NCI-H1092 treated with DMSO at 0.1 percent for 48 hours (cell line): ENCODE measurements around the gene CTNNA2.

ENCODE experiments used
- DNase-seq: peaks from one replicate; lab custom pipeline; 2025; lab: John Stamatoyannopoulos, UW

Gene CTNNA2

GRCh38 chr2:79984476-79984875 lies 471.6 kb downstream of the CTNNA2 start:
- DNase-seq = no peak

GRCh38 chr2:79985145-79985544 lies 472.3 kb downstream of the CTNNA2 start:
- DNase-seq = no peak

GRCh38 chr2:79985571-79985970 lies 472.7 kb downstream of the CTNNA2 start:
- DNase-seq = no peak

DNA sequence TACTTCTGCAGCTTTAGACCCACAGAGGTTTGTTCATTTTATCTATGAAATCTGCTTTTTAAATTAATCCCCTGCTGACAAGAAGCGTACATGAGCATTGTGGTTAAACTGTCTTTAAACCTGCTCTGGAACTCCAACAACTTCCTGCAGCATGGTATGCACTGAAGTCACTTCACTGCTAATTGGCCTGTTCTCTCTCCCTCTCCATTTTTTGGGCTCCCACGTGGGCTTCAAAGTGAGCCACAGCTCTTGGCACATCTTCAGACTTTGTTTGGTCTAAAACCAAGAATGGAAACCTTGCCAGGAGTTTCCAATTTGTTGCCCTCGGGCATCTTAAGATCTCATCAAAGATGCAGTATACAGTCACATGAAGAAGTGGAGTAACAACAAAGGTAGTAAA lies 480.3 kb downstream of the CTNNA2 start:
- no peak for DNase-seq

GRCh38 chr2:79994161-79994560 lies 481.3 kb downstream of the CTNNA2 start:
- no peak for DNase-seq

- DNase-seq = no peak
Observed at GRCh38 chr2:79994965-79995364, 482.1 kb downstream of the CTNNA2 start.

DNA sequence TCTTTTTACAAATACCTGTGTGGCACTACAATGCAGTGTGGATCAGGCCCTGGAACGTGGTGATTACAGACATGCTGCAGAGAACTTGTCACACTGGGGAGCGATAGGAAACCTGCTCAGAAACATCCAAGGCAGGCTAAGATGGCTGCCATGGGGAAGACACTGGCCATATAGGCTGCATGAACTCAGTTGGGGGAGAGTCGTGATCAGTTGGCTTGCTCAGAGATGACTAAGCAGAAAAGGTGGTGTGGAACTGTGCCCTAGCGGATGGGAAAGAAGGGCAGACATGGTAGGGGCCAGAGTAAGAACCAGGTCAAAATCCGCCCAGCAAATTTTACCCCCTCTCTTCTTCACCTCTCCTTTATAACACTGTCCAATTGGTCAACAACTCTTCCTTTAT lies 483.9 kb downstream of the CTNNA2 start:
- no peak for DNase-seq

GRCh38 chr2:80001701-80002101 lies 488.9 kb downstream of the CTNNA2 start:
- DNase-seq = no peak

- no peak for DNase-seq
Observed at GRCh38 chr2:80002112-80002511, 489.3 kb downstream of the CTNNA2 start.

DNA sequence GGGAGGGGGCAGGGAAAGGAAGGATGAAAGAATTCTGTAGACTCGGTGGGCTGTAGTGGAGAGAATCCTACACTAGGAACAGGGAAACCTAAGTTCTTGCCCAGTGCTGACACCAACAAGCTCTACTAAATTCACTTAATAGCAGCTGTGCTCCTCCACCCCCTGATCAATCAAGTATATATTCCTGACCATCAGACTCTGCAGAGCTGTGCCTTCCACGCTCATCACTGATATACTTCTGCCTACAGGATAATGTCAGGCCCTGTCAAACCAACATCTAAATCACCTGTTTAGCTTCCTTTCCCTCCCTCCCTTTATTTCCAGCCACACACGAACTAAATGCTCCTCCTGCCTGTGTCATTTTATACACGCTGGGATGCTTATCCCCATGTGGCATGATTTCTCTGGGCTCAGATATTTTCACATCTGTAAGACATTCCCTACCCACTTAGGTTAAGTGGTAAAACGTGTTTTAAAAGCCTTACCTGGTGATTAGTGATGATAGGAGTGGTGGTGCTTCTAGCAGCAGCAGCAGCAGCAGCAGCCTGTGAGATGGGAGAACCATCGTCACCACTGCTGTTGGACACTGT lies 489.8 kb downstream of the CTNNA2 start:
- no peak for DNase-seq

DNA sequence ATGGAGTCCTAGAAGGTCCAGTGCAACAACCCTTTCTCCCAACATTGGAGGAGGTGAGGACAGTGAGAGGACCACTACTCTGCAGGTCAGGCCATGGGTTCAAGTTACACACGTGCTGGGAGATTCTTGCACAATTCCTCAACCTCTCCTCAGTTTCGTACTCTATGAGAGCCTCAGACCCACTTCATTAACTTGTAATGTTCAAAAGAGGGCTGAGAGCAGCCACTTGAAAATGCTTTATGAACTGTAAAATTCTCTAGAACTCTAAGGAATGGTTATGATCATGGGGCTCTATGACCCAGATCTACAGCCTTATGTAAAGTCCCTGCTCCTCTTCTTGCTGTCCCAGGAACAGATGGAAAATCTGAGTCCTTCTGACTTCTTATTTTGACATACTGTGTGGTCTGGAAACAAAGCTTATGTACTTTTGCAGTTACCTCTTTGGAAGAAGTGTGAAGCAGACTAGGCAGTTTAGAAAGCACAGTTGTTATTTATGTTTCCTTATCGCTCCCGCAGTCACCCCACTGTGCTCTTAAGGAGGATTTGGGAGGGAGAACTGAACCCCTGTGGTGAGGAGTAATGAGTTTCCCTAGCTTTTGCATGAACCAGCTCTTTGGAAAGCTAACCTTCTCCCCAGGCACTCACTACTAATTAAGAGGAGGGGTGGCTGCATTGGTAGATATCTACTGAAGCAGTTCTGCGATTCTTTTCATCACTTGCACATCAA lies 495.1 kb downstream of the CTNNA2 start:
- no peak for DNase-seq

GRCh38 chr2:80008596-80008995 lies 495.7 kb downstream of the CTNNA2 start:
- no peak for DNase-seq

- no peak for DNase-seq
Observed at GRCh38 chr2:80009211-80009610, 496.4 kb downstream of the CTNNA2 start.

DNA sequence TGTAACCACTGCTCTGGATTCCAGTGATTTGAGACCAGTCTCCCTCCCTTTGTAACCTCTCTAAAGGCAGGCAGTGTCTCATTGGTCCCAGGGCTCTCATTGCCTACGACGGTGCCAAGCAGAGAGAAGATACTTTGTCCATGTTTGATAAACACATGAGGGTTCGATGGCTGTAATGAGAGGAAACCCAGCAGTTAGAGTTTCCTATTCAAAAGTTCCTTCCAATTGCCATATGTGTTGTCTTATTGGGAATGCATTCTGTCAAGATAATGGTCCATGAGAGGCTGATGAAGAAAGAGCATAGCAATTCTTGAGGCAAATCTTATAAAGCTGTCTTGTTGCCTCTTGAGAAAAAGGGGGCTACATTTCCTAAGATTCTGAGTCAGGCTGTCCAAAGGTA lies 499.2 kb downstream of the CTNNA2 start:
- DNase-seq = no peak

- no peak for DNase-seq
Observed at GRCh38 chr2:80014637-80015036, 501.8 kb downstream of the CTNNA2 start.

GRCh38 chr2:80016171-80016570 lies 503.3 kb downstream of the CTNNA2 start:
- DNase-seq = no peak

DNA sequence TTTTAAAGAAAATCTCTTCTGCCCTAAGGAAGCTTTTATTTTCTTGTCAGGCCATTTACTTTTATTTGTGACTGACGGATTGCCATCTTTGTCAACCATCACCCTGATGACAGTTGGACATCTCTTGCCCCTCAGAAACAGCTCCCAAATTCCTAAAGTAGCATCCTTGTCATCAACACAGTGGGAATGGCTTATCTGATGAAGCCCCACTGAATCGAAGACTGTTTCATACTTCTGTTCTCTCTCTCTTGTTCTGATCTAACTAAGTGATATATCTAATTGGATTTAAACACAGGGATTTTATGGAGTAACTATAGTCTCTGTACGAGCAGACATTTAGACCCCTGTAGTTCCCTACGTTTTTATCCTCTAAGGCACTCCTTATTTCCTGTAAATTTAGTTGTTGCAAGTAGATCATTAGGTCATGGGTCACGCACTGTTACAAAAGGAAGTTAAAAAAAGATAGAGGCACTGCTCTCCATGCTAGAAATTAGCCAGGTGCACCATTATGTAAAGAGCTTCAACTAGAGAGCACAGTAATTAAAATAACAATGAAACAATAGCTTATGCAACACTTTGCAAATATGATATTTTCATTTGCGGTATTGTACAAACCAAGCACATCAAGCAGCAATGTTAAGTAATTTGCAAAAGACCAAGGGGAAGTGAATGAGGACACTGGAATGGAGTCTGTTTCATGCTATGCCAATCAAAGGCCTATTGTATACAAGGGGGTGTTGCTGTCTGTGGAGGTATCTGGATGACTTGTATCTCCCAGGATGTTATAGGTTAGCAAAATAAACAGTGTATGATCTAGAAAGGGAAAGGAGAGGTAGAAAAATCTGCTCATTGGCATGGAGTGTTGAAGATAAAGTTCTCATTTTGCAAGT lies 507.0 kb downstream of the CTNNA2 start:
- DNase-seq = no peak

DNA sequence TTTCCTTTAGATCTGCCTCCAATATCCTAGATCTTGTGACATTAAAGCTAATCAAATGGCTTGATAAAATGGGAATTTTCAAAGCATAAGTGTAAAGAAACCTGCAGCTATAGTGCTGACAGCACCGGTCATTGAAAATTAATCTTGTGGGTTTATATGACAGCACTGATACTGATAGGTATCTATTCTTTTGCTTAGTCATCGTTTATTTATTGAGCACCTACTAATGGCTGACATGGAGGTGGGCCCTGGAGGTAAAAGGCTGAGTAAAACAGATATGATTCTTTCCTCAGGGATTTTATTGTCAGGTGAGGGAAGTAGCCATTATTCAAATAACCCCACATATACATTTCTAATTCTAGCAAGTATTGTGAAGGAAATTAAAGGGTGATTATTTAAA lies 509.2 kb downstream of the CTNNA2 start:
- DNase-seq = no peak

DNA sequence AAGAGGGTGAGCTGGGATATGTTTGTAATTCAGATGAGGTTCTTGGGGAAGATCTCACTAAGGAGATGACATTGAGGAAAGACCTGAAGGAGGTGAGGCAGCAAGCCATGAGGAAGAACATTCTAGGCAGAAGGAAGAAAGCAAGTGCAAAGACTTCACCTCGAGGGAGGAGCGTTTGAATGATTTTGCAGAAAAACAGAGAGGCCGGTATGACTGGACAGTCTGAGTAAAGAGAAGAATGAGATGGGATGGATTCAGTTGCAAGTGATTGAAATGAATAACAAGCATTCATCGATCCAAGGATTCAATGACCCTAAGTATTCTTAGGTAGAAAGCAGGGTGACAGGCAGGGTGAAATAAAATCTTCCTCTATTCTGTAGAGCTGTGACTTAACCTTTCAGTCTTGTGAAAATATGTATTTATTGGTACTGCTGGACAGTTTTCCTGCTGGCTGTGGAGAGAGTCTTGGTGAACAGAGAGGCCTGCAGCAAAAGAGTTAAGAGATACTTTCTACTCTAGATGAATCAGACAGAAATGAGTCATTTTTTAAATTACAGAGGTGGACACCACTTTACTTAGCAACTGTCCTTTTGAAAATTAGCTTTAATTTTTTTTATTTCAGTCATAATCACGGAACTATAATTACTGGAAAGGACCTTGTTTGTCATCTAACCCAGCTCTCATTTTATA lies 513.3 kb downstream of the CTNNA2 start:
- no peak for DNase-seq

- no peak for DNase-seq
Observed at GRCh38 chr2:80028051-80028450, 515.2 kb downstream of the CTNNA2 start.

GRCh38 chr2:80028584-80028983 lies 515.7 kb downstream of the CTNNA2 start:
- DNase-seq = no peak

DNA sequence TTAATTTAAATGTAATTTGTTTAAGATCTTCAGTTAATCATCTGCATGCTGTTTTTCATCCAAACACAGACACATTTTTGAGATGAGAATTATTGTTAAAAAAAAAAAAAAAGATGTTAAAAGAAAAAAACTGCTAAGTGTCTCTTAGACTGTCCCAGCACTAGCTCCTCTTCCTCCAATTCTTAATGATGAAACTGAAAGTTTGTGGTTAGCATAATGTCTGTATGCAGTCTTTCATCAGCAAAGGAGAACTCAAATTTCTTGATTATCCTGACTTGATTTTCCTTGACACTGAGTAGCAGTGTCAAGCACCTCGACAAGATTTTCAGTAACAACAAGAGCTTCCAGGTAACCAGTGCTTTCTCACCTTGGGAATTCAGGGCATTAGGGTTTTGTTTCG lies 517.3 kb downstream of the CTNNA2 start:
- no peak for DNase-seq
